H1 (cell line): ENCODE measurements around the gene THRB. TPM values are rescaled to one million over a fixed set of nuclear protein-coding genes. Genes with fewer than 3 reads are reported as not detected.

ENCODE experiments used
- CTCF ChIA-PET: fragments of 300-600 bp; sonication (Branson Sonifier 250); formaldehyde crosslinking; loops from one replicate; lab custom pipeline; 2021; ENCODE audit not compliant: partially characterized antibody; lab: Charles Lee
- POLR2A ChIA-PET: fragments of 300-600 bp; sonication (Branson Sonifier 250); formaldehyde crosslinking; loops from one replicate; lab custom pipeline; 2021; ENCODE audit warnings: inconsistent platforms; ENCODE audit not compliant: partially characterized antibody; lab: Charles Lee
- DNase-seq, 2 experiments: peaks; one replicate each; pipeline versions ENCODE4 v3.0.0 to v3.0.0-alpha.2; 2010 to 2022; ENCODE audit warnings: low spot score in 2 of 2, low read depth in 1 of 2, mixed read lengths in 1 of 2
- FAIRE-seq: peaks from 2 replicates; lab custom pipeline; 2011; peaks lifted over from hg19 to GRCh38; lab: Jason Lieb, UNC
- H2AFZ ChIP-seq: 2 replicates; pipeline ENCODE4 v1.8.1; 2012; ENCODE audit warnings: low read length, inconsistent platforms
- H2AK5ac ChIP-seq: 2 replicates; pipeline ENCODE4 v1.6.1; 2013; ENCODE audit warnings: low read depth, low read length
- H2BK120ac ChIP-seq: replicated peaks from 2 replicates; pipeline ENCODE3; 2013; ENCODE audit warnings: low read depth, low read length, inconsistent platforms
- H2BK12ac ChIP-seq: 2 replicates; pipeline ENCODE4 v1.6.1; 2013; ENCODE audit warnings: low read depth, low read length
- H2BK15ac ChIP-seq: 2 replicates; pipeline ENCODE4 v1.6.1; 2013; ENCODE audit warnings: low read length
- H2BK20ac ChIP-seq: 2 replicates; pipeline ENCODE4 v1.6.1; 2013; ENCODE audit warnings: low read length
- H2BK5ac ChIP-seq: 2 replicates; pipeline ENCODE4 v1.6.1; 2013; ENCODE audit warnings: low read depth, low read length
- H3K14ac ChIP-seq: 2 replicates; pipeline ENCODE4 v1.6.1; 2013; ENCODE audit warnings: inconsistent platforms; ENCODE audit not compliant: insufficient read length
- H3K18ac ChIP-seq: 2 replicates; pipeline ENCODE4 v1.6.1; 2013; ENCODE audit warnings: low read length; ENCODE audit errors: extremely low read depth
- H3K23ac ChIP-seq: 2 replicates; pipeline ENCODE4 v1.6.1; 2013; ENCODE audit warnings: inconsistent platforms; ENCODE audit not compliant: insufficient read length
- H3K23me2 ChIP-seq: 2 replicates; pipeline ENCODE4 v1.6.1; 2013; ENCODE audit warnings: low read depth, low read length
- H3K27ac ChIP-seq: 2 replicates; pipeline ENCODE4 v1.6.1; 2011; ENCODE audit warnings: low read depth, low read length, inconsistent platforms
- H3K27me3 ChIP-seq, 4 experiments: replicated peaks in 1 of 4; 1 replicate in 1 of 4; 2 replicates in 3 of 4; pipeline versions ENCODE4 v1.6.1 to v1.8.1; 2011 to 2013; ENCODE audit warnings: low read length in 3 of 4, mild to moderate bottlenecking in 3 of 4, inconsistent platforms in 2 of 4, mixed read lengths in 2 of 4, moderate library complexity in 1 of 4; ENCODE audit not compliant: control insufficient read depth in 3 of 4, insufficient read depth in 3 of 4; ENCODE audit errors: extremely low read depth in 1 of 4
- H3K36me3 ChIP-seq, 4 experiments: 2 replicates each; pipeline versions ENCODE4 v1.6.1 to v1.8.1; 2011 to 2013; ENCODE audit warnings: mild to moderate bottlenecking in 4 of 4, low read length in 3 of 4, moderate library complexity in 2 of 4, control low read depth in 1 of 4, inconsistent platforms in 1 of 4; ENCODE audit not compliant: insufficient read depth in 4 of 4, control insufficient read depth in 2 of 4
- H3K4ac ChIP-seq: replicated peaks from 2 replicates; pipeline ENCODE3; 2013; ENCODE audit warnings: low read length, low read depth, mixed read lengths, inconsistent platforms; ENCODE audit not compliant: insufficient read length
- H3K4me1 ChIP-seq, 4 experiments: replicated peaks in 1 of 4; 1 replicate in 1 of 4; 2 replicates in 3 of 4; pipeline versions ENCODE4 v1.6.1 to v1.8.1; 2011 to 2013; ENCODE audit warnings: low read length in 3 of 4, inconsistent platforms in 2 of 4, mixed read lengths in 1 of 4; ENCODE audit not compliant: insufficient read depth in 4 of 4, control insufficient read depth in 3 of 4
- H3K4me2 ChIP-seq, 2 experiments: 2 replicates each; pipeline versions ENCODE4 v1.6.1 to v1.8.1; 2011 to 2013; ENCODE audit warnings: low read depth in 2 of 2, low read length in 2 of 2, control low read depth in 1 of 2, inconsistent platforms in 1 of 2, mild to moderate bottlenecking in 1 of 2; ENCODE audit not compliant: insufficient read depth in 1 of 2
- H3K4me3 ChIP-seq, 4 experiments: fragments of 200-600, 300-600 bp in 1 of 4; sonication (generic), shearing (Covaris generic), sonication (Bioruptor Twin) in 1 of 4; 2 replicates each; pipeline versions ENCODE4 v1.5.1 to v1.8.1; 2011 to 2016; ENCODE audit warnings: low read length in 4 of 4, low read depth in 3 of 4, control low read depth in 2 of 4, inconsistent platforms in 2 of 4, mild to moderate bottlenecking in 2 of 4, mixed read lengths in 1 of 4, moderate library complexity in 1 of 4; ENCODE audit not compliant: insufficient read depth in 2 of 4; ENCODE audit errors: extremely low read depth in 1 of 4
- H3K56ac ChIP-seq: replicated peaks from 2 replicates; pipeline ENCODE3; 2013; ENCODE audit warnings: low read depth, mild to moderate bottlenecking, mixed read lengths, low read length, inconsistent platforms; ENCODE audit not compliant: insufficient read length
- H3K79me1 ChIP-seq: 2 replicates; pipeline ENCODE4 v1.6.1; 2013; ENCODE audit warnings: low read depth, low read length, control low read depth
- H3K79me2 ChIP-seq, 2 experiments: 2 replicates each; pipeline versions ENCODE4 v1.6.1 to v1.8.1; 2012 to 2013; ENCODE audit warnings: low read length in 2 of 2, mild to moderate bottlenecking in 2 of 2, inconsistent platforms in 1 of 2; ENCODE audit not compliant: insufficient read depth in 2 of 2, control insufficient read depth in 1 of 2
- H3K9ac ChIP-seq, 4 experiments: replicated peaks in 1 of 4; 1 replicate in 1 of 4; 2 replicates in 3 of 4; pipeline versions ENCODE4 v1.6.1 to v1.8.1; 2011 to 2013; ENCODE audit warnings: low read depth in 3 of 4, low read length in 3 of 4, control low read depth in 2 of 4, mild to moderate bottlenecking in 2 of 4, moderate library complexity in 2 of 4, inconsistent platforms in 1 of 4; ENCODE audit errors: extremely low read depth in 1 of 4
- H3K9me3 ChIP-seq, 2 experiments: 2 replicates each; pipeline versions ENCODE4 v1.6.1 to v1.8.1; 2012 to 2013; ENCODE audit warnings: mild to moderate bottlenecking in 2 of 2, moderate library complexity in 2 of 2, control low read depth in 1 of 2, inconsistent platforms in 1 of 2, low read depth in 1 of 2, low read length in 1 of 2, mixed read lengths in 1 of 2; ENCODE audit not compliant: insufficient read depth in 2 of 2
- H4K20me1 ChIP-seq, 2 experiments: replicated peaks in 1 of 2; 2 replicates each; pipeline versions ENCODE3 to v1.8.1; 2011 to 2013; ENCODE audit warnings: inconsistent platforms in 2 of 2, low read length in 2 of 2, mild to moderate bottlenecking in 1 of 2; ENCODE audit not compliant: insufficient read depth in 2 of 2, control insufficient read depth in 1 of 2
- H4K5ac ChIP-seq: 2 replicates; pipeline ENCODE4 v1.6.1; 2013; ENCODE audit warnings: low read length, low read depth, mixed read lengths, inconsistent platforms; ENCODE audit not compliant: insufficient read length
- H4K8ac ChIP-seq: 2 replicates; pipeline ENCODE4 v1.8.0; 2013; ENCODE audit warnings: mild to moderate bottlenecking, moderate library complexity, low read length, inconsistent platforms; ENCODE audit not compliant: insufficient read depth; ENCODE audit errors: extremely low read depth
- H4K91ac ChIP-seq: replicated peaks from 2 replicates; pipeline ENCODE3; 2013; ENCODE audit warnings: low read length, mixed read lengths, inconsistent platforms; ENCODE audit not compliant: insufficient read length
- CEBPB ChIP-seq: IDR thresholded peaks from 2 replicates; pipeline ENCODE4 v1.6.1; 2012; ENCODE audit warnings: low read depth, low read length
- EGR1 ChIP-seq: IDR thresholded peaks from 2 replicates; pipeline ENCODE4 v1.6.1; 2011; ENCODE audit warnings: low read depth, low read length, borderline replicate concordance
- GTF2F1 ChIP-seq: IDR thresholded peaks from 2 replicates; pipeline ENCODE4 v1.6.1; 2012; ENCODE audit warnings: low read depth, low read length, improper control_type of control experiment, borderline replicate concordance
- HDAC2 ChIP-seq, 2 experiments: fragments of 300-600 bp in 1 of 2; sonication (generic) in 1 of 2; IDR thresholded peaks; 2 replicates each; pipeline ENCODE4 v1.6.1; 2011 to 2012; ENCODE audit warnings: low read depth in 2 of 2, low read length in 2 of 2, mild to moderate bottlenecking in 2 of 2, moderate library complexity in 2 of 2, borderline replicate concordance in 1 of 2, inconsistent platforms in 1 of 2
- JUND ChIP-seq: IDR thresholded peaks from 2 replicates; pipeline ENCODE4 v1.6.1; 2011; ENCODE audit warnings: mild to moderate bottlenecking, improper control_type of control experiment, low read length
- NANOG ChIP-seq: IDR thresholded peaks from 2 replicates; pipeline ENCODE4 v1.6.1; 2011; ENCODE audit warnings: low read length, low read depth, mild to moderate bottlenecking, inconsistent platforms; ENCODE audit not compliant: insufficient read depth, poor library complexity, severe bottlenecking
- RAD21 ChIP-seq, 2 experiments: IDR thresholded peaks in 1 of 2; conservative IDR thresholded peaks in 1 of 2; 2 replicates each; pipeline ENCODE4 v1.6.1; 2011; ENCODE audit warnings: low read depth in 2 of 2, low read length in 2 of 2, improper control_type of control experiment in 1 of 2, inconsistent platforms in 1 of 2, mild to moderate bottlenecking in 1 of 2, moderate library complexity in 1 of 2
- SIRT6 ChIP-seq: IDR thresholded peaks from one replicate; pipeline ENCODE4 v1.7.1; 2012; ENCODE audit warnings: low read length, inconsistent platforms
- SP4 ChIP-seq: IDR thresholded peaks from 2 replicates; pipeline ENCODE4 v1.6.1; 2012; ENCODE audit warnings: low read length, inconsistent platforms
- SUZ12 ChIP-seq: fragments of 200-600 bp; sonication (generic); IDR thresholded peaks from 2 replicates; pipeline ENCODE4 v1.6.1; 2012; ENCODE audit warnings: mild to moderate bottlenecking, inconsistent platforms, low read length, moderate library complexity, mixed read lengths
- ZNF274 ChIP-seq: IDR thresholded peaks from 2 replicates; pipeline ENCODE4 v1.7.0; 2012; ENCODE audit warnings: low read length, borderline replicate concordance; ENCODE audit errors: extremely low read depth
- WGBS, 2 experiments: shearing (Covaris generic) in 1 of 2; methylation state at CpG; one replicate each; pipeline versions ENCODE4 v1.1.6 to v1.1.7; 2013 to 2015; ENCODE audit warnings: low lambda C conversion rate in 2 of 2, mixed read lengths in 2 of 2, inconsistent platforms in 1 of 2, low coverage in 1 of 2, missing lambda C conversion rate in 1 of 2; ENCODE audit not compliant: insufficient replicate concordance in 2 of 2, insufficient coverage in 1 of 2, insufficient read length in 1 of 2; ENCODE audit errors: extremely low coverage in 1 of 2, missing lambda C conversion rate in 1 of 2; 5-methylcytosine and 5-hydroxymethylcytosine counted together
- polyA plus RNA-seq, 7 experiments: library from polyadenylated mRNA; depleted of rRNA in 3 of 7; stranded (reverse) in 5 of 7; unstranded in 2 of 7; fragments of >200 nt in 5 of 7; fragments of 200-250 nt in 2 of 7; gene quantifications; 1 replicate in 5 of 7; 2 replicates in 1 of 7; 4 replicates in 1 of 7; pipeline versions ENCODE4 v1.2.1 to v1.2.3, GENCODE V29; 2011 to 2013; ENCODE audit warnings: missing spikeins in 2 of 7, mixed read lengths in 2 of 7
- total RNA-seq: library from RNA; stranded (reverse); fragmentation: NEBNext Ultra II Directional; extraction: Animal tissue kit (Norgen Biotek cat#: 25700); gene quantifications from 2 replicates; pipeline ENCODE4 v1.2.1, GENCODE V29; 2021

Gene THRB
- total and polyA plus RNA-seq, 2 of the 8 experiments (the other 6 are each of a cell fraction or from before 2014, with no cell fraction given), result 0.98 to 3.9 TPM

- H3K27me3 ChIP-seq, result no peaks in the 10 kb centered on the region
- H3K9ac ChIP-seq, result no peak overlapping the region
- no peak overlapping the region for H3K4me3 ChIP-seq
- FAIRE-seq (no peak), DNase-seq (no peak)
- H3K4me1 ChIP-seq, result no peaks in the 10 kb centered on the region
- no peak overlapping the region for H3K56ac ChIP-seq
- H3K9me3 ChIP-seq, result no peaks in the 10 kb centered on the region
- H3K79me1 ChIP-seq, result no peaks in the 10 kb centered on the region
- H3K4ac ChIP-seq, result no peak overlapping the region
- no peak overlapping the region for H3K14ac ChIP-seq
- H3K4me2 ChIP-seq, result no peak overlapping the region
- no peak overlapping the region for H2BK5ac ChIP-seq
- H3K27ac ChIP-seq, result no peak overlapping the region
- H4K5ac ChIP-seq, result no peak overlapping the region
- no peak overlapping the region for H2BK120ac ChIP-seq
- H2BK20ac ChIP-seq, result no peak overlapping the region
- no peak overlapping the region for H4K91ac ChIP-seq
- no peak overlapping the region for H3K23ac ChIP-seq
- no peak overlapping the region for H3K18ac ChIP-seq
- ChIA-PET CTCF (no interaction called here), POLR2A (no interaction called here)
- no peak overlapping the region for H4K8ac ChIP-seq
- H3K36me3 ChIP-seq, result no peaks in the 10 kb centered on the region
- no peak overlapping the region for H2AK5ac ChIP-seq
- 84% methylated on average over 3 of the region's 3 CpGs; no CpG with 5 or more reads in 1 of the 2 experiments for WGBS, 2 experiments
- no peaks in the 10 kb centered on the region for H3K79me2 ChIP-seq
- no peak overlapping the region for H2AFZ ChIP-seq
- no peak overlapping the region for H2BK12ac ChIP-seq
- H2BK15ac ChIP-seq, result no peak overlapping the region
- no peaks in the 10 kb centered on the region for H3K23me2 ChIP-seq
- H4K20me1 ChIP-seq, result no peaks in the 10 kb centered on the region
- TF ChIP-seq NANOG (no peak), SP4 (no peak), JUND (no peak), EGR1 (no peak), ZNF274 (no peak), GTF2F1 (no peak), SIRT6 (no peak), CEBPB (no peak), RAD21 (IDR thresholded peaks at IDR 0.05 in 1 of 2, conservative IDR thresholded peaks at IDR 0.05 in 1 of 2; ENCODE audit: low read depth in 2 of 2, low read length in 2 of 2) (no peak), SUZ12 (no peak), HDAC2 (IDR thresholded peaks at IDR 0.05; ENCODE audit: borderline replicate concordance in 1 of 2, low read depth in 2 of 2, low read length in 2 of 2) (no peak)
These were observed 151.4 kb downstream of the THRB start for GRCh38 chr3:24343084-24343783.
